Nephron progenitor cell (in vitro differentiated cells): ENCODE results near the gene NFE2L1.

Experiments used
- DNase-seq: peaks from one replicate; pipeline ENCODE4 v3.0.0; 2021
- H3K27ac Mint-ChIP-seq: 2 replicates; pipeline ENCODE4 v1.8.0; 2021; ENCODE audit warnings: mild to moderate bottlenecking, moderate library complexity, mixed read lengths
- H3K27me3 Mint-ChIP-seq: 2 replicates; pipeline ENCODE4 v1.8.0; 2021; ENCODE audit warnings: mild to moderate bottlenecking, low read depth, mixed read lengths; ENCODE audit not compliant: poor library complexity
- H3K36me3 Mint-ChIP-seq: 2 replicates; pipeline ENCODE4 v1.8.0; 2021; ENCODE audit warnings: low read depth, mixed read lengths
- H3K4me1 Mint-ChIP-seq: 2 replicates; pipeline ENCODE4 v1.8.0; 2021; ENCODE audit warnings: mixed read lengths
- H3K4me3 Mint-ChIP-seq: 2 replicates; pipeline ENCODE4 v1.8.0; 2021; ENCODE audit warnings: mild to moderate bottlenecking, moderate library complexity, mixed read lengths
- H3K9me3 Mint-ChIP-seq: 2 replicates; pipeline ENCODE4 v1.8.0; 2021; ENCODE audit warnings: mild to moderate bottlenecking, moderate library complexity, mixed read lengths
- TF ChIP-seq, protein P1 (sequence below): fragments of 200-600 bp; sonication (generic); IDR thresholded peaks from 2 replicates; pipeline ENCODE4 v1.5.0; 2021; ENCODE audit warnings: antibody characterized with exemption

NFE2L1 gene

DNA sequence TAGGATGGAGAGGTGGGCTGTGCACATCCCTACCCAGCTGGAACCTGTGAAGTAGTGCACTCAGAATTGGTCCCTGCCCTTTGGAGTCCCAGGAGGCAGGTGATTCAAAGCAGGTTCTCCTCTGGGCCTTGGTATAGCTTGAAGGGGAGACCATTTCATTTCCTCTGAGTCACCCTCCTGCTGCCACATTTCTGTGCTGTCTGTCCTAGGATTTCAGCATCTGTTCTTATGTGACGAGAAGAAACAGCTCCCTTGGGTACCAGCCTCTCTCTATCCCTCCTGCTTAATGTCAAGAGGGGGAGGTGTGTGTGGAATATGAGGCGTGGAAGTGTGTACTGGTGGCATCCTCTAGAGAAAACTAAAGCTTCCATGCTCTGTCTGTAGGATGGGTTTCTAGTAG lies 5.0 kb upstream of the NFE2L1 start:
- peaks cover 52% of the 10 kb centered on the region for H3K4me1 Mint-ChIP-seq
- no peaks in the 10 kb centered on the region for H3K36me3 Mint-ChIP-seq
- H3K4me3 Mint-ChIP-seq: no peak overlapping the region
- TF ChIP-seq, protein P1, sequence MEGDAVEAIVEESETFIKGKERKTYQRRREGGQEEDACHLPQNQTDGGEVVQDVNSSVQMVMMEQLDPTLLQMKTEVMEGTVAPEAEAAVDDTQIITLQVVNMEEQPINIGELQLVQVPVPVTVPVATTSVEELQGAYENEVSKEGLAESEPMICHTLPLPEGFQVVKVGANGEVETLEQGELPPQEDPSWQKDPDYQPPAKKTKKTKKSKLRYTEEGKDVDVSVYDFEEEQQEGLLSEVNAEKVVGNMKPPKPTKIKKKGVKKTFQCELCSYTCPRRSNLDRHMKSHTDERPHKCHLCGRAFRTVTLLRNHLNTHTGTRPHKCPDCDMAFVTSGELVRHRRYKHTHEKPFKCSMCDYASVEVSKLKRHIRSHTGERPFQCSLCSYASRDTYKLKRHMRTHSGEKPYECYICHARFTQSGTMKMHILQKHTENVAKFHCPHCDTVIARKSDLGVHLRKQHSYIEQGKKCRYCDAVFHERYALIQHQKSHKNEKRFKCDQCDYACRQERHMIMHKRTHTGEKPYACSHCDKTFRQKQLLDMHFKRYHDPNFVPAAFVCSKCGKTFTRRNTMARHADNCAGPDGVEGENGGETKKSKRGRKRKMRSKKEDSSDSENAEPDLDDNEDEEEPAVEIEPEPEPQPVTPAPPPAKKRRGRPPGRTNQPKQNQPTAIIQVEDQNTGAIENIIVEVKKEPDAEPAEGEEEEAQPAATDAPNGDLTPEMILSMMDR: no peak
- peaks cover 40% of the 10 kb centered on the region for H3K27me3 Mint-ChIP-seq
- no peak for DNase-seq
- H3K27ac Mint-ChIP-seq: no peak overlapping the region
- H3K9me3 Mint-ChIP-seq: no peaks in the 10 kb centered on the region

DNA sequence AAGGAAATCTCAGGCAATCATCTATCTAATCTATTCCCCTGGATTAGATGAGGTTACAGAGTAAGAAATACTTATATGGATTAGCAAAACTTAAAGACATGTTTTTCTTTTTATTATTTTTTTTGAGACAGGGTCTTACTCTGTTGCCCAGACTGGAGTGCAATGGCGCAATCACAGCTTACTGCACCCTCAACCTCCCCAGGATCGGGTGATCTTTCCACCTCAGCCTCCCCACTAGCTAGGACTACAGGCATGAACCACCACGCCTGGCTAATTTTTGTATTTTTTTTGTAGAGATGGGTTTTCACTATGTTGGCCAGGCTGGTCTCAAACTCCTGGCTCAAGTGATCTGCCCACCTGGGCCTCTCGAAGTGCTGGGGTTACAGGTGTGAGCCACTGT lies 3.3 kb upstream of the NFE2L1 start:
- Mint-ChIP-seq H3K4me3 (peak overlapping the region; percentile 36), H3K36me3 (no peaks in the 10 kb centered on the region), H3K27me3 (peaks cover 23% of the 10 kb centered on the region), H3K27ac (no peak overlapping the region), H3K4me1 (peaks cover 59% of the 10 kb centered on the region), H3K9me3 (no peaks in the 10 kb centered on the region)
- TF ChIP-seq, protein P1: no peak
- DNase-seq: no peak

DNA sequence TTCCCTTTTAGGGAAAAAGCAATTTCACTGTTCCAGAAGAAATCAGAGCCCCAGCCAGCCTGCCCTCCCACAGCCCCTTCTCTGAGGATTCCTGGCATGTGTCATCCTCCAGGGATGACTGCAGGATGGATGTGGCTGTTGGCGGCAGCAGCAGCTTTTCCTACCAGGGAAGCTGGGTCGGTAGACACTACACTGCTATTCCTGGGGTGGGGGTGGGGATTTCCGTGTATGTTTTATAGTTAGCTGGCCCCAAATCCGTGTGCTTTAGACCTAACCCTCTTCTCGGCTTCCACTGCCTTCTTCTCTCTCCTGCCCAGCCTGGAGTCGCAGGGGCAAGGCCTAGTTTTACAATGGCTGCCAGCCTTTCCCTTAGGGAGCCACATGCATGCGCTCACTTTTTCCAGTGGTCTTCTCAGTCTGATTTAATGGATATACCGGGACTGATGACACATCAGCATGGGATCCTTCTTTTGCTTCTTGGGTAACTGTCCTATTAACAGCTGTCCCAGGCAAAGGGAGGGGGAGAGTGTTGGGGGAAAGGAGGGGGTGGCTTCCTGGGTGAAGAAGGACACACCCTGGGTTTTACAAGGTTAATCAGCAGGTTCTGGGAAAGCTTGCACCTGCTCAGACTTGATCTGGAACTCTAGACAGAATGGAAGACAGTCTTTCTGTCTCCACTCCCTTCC lies 2.7 kb upstream of the NFE2L1 start:
- no peak overlapping the region for H3K27ac Mint-ChIP-seq
- peaks cover 2% of the 10 kb centered on the region for H3K36me3 Mint-ChIP-seq
- H3K4me3 Mint-ChIP-seq: peak overlapping the region; percentile 96
- peaks cover 17% of the 10 kb centered on the region for H3K27me3 Mint-ChIP-seq
- H3K9me3 Mint-ChIP-seq: no peaks in the 10 kb centered on the region
- TF ChIP-seq, protein P1: no peak
- peaks cover 65% of the 10 kb centered on the region for H3K4me1 Mint-ChIP-seq
- DNase-seq: no peak

DNA sequence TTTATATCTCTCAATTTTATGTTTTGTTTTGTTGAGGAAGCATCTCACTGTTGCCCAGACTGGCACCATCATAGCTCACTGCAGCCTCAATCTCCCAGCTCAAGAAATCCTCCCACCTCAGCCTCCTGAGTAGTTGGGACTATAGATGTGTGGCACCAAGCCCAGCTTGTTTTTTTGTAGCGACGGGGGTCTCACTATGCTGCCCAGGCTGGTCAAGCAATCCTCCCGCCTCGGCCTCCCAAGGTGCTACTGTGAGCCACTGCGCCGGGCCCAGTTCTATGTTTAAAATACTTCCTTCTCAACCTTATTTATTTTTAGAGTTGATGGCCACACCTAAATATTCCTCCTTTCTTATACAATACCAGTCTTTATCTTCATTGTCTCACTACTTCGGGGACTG lies 1.9 kb upstream of the NFE2L1 start:
- Mint-ChIP-seq H3K4me3 (peak overlapping the region; percentile 96), H3K27me3 (peaks cover 11% of the 10 kb centered on the region), H3K36me3 (peaks cover 7% of the 10 kb centered on the region), H3K27ac (no peak overlapping the region), H3K4me1 (peaks cover 74% of the 10 kb centered on the region), H3K9me3 (no peaks in the 10 kb centered on the region)
- DNase-seq: no peak
- TF ChIP-seq, protein P1: no peak

DNA sequence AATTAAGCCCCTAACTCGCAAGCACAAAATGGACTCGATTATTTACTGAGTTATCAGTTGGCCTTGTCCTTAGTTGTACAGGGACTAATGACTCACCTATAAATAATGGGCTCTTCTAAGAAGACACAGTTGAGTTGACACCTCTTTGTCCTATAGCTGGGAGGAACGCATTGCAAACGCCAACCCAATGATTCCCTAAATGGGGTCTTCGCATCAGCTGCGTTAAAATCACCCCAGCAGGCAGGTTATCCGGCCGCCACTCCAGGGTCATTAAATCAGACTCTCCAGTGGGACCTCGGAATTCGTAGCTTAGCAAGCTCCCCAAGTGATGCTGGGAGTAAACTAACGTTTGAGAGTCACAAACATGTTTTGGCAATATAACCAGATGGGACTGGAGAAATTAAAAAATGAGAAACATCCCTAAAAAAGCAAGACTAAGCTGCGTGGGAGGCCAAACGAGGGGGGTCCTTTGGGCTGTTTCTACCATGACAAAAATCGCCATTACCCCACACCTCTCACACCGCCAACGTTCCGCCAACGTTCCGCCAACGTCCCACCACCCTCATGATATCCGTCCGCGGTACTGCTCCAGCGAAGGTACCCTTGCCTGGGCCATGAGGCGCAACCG lies 932 bp upstream of the NFE2L1 start:
- Mint-ChIP-seq H3K9me3 (no peaks in the 10 kb centered on the region), H3K36me3 (peaks cover 12% of the 10 kb centered on the region), H3K27me3 (peaks cover 5% of the 10 kb centered on the region), H3K4me3 (peak overlapping the region; percentile 96), H3K27ac (peak overlapping the region; percentile 99), H3K4me1 (peaks cover 83% of the 10 kb centered on the region)
- DNase-seq: no peak
- TF ChIP-seq, protein P1: no peak
